Keratinocyte (primary cell): ENCODE data around the gene MAP3K2. TPM values are rescaled to one million over a fixed set of nuclear protein-coding genes. Genes with fewer than 3 reads are reported as not detected.

Experiments
- DNase-seq: peaks from one replicate; pipeline ENCODE4 v3.0.0-alpha.2; 2011; ENCODE audit warnings: low read depth, missing footprints, low spot score
- FAIRE-seq: peaks from 2 replicates; lab custom pipeline; 2011; peaks lifted over from hg19 to GRCh38; lab: Jason Lieb, UNC
- H2AFZ ChIP-seq: 2 replicates; pipeline ENCODE4 v1.6.0; 2012; ENCODE audit warnings: low read length, control low read depth, inconsistent platforms; ENCODE audit not compliant: control insufficient read depth
- H3K27ac ChIP-seq: 2 replicates; pipeline ENCODE4 v1.5.1; 2011; ENCODE audit warnings: low read length; ENCODE audit not compliant: control insufficient read depth, insufficient read depth
- H3K27me3 ChIP-seq: 3 replicates; pipeline ENCODE4 v1.6.0; 2011; ENCODE audit warnings: low read length; ENCODE audit not compliant: control insufficient read depth, insufficient read depth; ENCODE audit errors: extremely low read depth
- H3K36me3 ChIP-seq, 2 experiments: 2 replicates in 1 of 2; 3 replicates in 1 of 2; pipeline ENCODE4 v1.5.1; 2011; ENCODE audit warnings: low read length in 2 of 2, mild to moderate bottlenecking in 1 of 2; ENCODE audit not compliant: control insufficient read depth in 2 of 2, insufficient read depth in 2 of 2; ENCODE audit errors: extremely low read depth in 1 of 2
- H3K4me1 ChIP-seq: 3 replicates; pipeline ENCODE4 v1.5.1; 2011; ENCODE audit warnings: low read length; ENCODE audit not compliant: control insufficient read depth, insufficient read depth; ENCODE audit errors: extremely low read depth
- H3K4me2 ChIP-seq: 3 replicates; pipeline ENCODE4 v1.6.0; 2011; ENCODE audit warnings: low read depth, low read length; ENCODE audit not compliant: control insufficient read depth, insufficient read depth; ENCODE audit errors: extremely low read depth
- H3K4me3 ChIP-seq, 3 experiments: fragments of 200-600 bp in 1 of 3; sonication (generic) in 1 of 3; 2 replicates in 2 of 3; 3 replicates in 1 of 3; pipeline ENCODE4 v1.5.1; 2011 to 2016; ENCODE audit warnings: low read length in 3 of 3, mild to moderate bottlenecking in 3 of 3, control low read depth in 2 of 3, inconsistent platforms in 1 of 3, low read depth in 1 of 3, mixed read lengths in 1 of 3, mixed run types in 1 of 3, moderate library complexity in 1 of 3; ENCODE audit not compliant: control insufficient read depth in 2 of 3, insufficient read depth in 2 of 3; ENCODE audit errors: extremely low read depth in 1 of 3
- H3K79me2 ChIP-seq: 2 replicates; pipeline ENCODE4 v1.6.0; 2012; ENCODE audit warnings: low read length; ENCODE audit not compliant: control insufficient read depth, insufficient read depth
- H3K9ac ChIP-seq: 3 replicates; pipeline ENCODE4 v1.6.0; 2011; ENCODE audit warnings: low read length; ENCODE audit not compliant: control insufficient read depth, insufficient read depth; ENCODE audit errors: extremely low read depth
- H3K9me1 ChIP-seq: 3 replicates; pipeline ENCODE4 v1.6.0; 2011; ENCODE audit warnings: low read length; ENCODE audit not compliant: control insufficient read depth, insufficient read depth; ENCODE audit errors: extremely low read depth
- H3K9me3 ChIP-seq: 2 replicates; pipeline ENCODE4 v1.5.1; 2012; ENCODE audit warnings: low read depth, low read length; ENCODE audit not compliant: control insufficient read depth
- H4K20me1 ChIP-seq: 3 replicates; pipeline ENCODE4 v1.6.0; 2011; ENCODE audit warnings: low read length; ENCODE audit not compliant: control insufficient read depth, insufficient read depth; ENCODE audit errors: extremely low read depth
- EZH2 ChIP-seq: IDR thresholded peaks from one replicate; pipeline ENCODE4 v1.6.1; 2012; ENCODE audit warnings: inconsistent platforms, mild to moderate bottlenecking, low read length, moderate library complexity
- dilution Hi-C: fragments of 300-500 bp; cut with MboI; formaldehyde crosslinking; loops from one replicate; pipeline ENCODE4 v1.7.0; 2020; ENCODE audit warnings: low sequenced_read_pairs; ENCODE audit not compliant: extremely low pct_ligation_motif_present
- polyA plus RNA-seq, 5 experiments: library from polyadenylated mRNA; depleted of rRNA in 3 of 5; stranded (reverse) in 3 of 5; stranded (forward) in 1 of 5; unstranded in 1 of 5; fragments of >200 nt; gene quantifications; 1 replicate in 1 of 5; 2 replicates in 3 of 5; 3 replicates in 1 of 5; pipeline versions ENCODE4 v1.2.1 to v1.2.3, GENCODE V29; 2011 to 2012; ENCODE audit warnings: missing spikeins in 2 of 5, low read depth in 1 of 5, low replicate concordance in 1 of 5
- TF ChIP-seq, protein P1 (sequence below), 3 experiments: IDR thresholded peaks in 1 of 3; conservative IDR thresholded peaks in 1 of 3; optimal IDR thresholded peaks in 1 of 3; 2 replicates in 2 of 3; 3 replicates in 1 of 3; pipeline versions ENCODE3 to v1.5.1; 2011; ENCODE audit warnings: low read length in 3 of 3, mild to moderate bottlenecking in 3 of 3, moderate library complexity in 2 of 3, control low read depth in 1 of 3, inconsistent platforms in 1 of 3; ENCODE audit not compliant: insufficient read depth in 2 of 3; ENCODE audit errors: extremely low read depth in 1 of 3

Gene MAP3K2
- polyA plus RNA-seq, 1 donor (not counting 4 experiments of a cell fraction or from before 2014, with no cell fraction given): 11.9 TPM

DNA sequence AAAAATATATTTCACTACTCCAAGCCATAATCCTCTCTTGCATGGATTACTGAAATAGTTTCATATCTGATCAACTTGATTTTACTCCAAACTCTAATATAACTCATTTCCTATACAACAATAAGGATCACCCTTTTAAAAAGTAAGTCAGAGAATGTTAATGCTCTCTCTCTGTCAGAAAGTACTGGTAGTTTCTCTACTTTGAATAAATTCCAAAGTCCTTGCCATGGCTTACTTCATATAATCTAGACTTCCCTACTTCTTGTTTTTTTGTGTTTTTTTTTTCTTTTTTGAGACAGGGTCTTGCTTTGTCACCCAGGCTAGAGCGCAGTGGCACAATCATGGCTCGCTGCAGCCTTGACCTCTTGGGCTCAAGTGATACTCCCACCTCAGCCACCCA is 36.2 kb downstream of the MAP3K2 start:
- Histone ChIP-seq H4K20me1 (no peaks in the 10 kb centered on the region), H3K36me3 (no peaks in the 10 kb centered on the region), H3K27ac (no peak overlapping the region), H2AFZ (no peak overlapping the region), H3K4me3 (no peak overlapping the region), H3K27me3 (no peaks in the 10 kb centered on the region), H3K4me1 (no peaks in the 10 kb centered on the region), H3K9me1 (no peaks in the 10 kb centered on the region), H3K9ac (no peak overlapping the region), H3K4me2 (no peak overlapping the region), H3K79me2 (peaks cover 33% of the 10 kb centered on the region), H3K9me3 (no peaks in the 10 kb centered on the region)
- no peak for FAIRE-seq
- TF ChIP-seq, protein P1, sequence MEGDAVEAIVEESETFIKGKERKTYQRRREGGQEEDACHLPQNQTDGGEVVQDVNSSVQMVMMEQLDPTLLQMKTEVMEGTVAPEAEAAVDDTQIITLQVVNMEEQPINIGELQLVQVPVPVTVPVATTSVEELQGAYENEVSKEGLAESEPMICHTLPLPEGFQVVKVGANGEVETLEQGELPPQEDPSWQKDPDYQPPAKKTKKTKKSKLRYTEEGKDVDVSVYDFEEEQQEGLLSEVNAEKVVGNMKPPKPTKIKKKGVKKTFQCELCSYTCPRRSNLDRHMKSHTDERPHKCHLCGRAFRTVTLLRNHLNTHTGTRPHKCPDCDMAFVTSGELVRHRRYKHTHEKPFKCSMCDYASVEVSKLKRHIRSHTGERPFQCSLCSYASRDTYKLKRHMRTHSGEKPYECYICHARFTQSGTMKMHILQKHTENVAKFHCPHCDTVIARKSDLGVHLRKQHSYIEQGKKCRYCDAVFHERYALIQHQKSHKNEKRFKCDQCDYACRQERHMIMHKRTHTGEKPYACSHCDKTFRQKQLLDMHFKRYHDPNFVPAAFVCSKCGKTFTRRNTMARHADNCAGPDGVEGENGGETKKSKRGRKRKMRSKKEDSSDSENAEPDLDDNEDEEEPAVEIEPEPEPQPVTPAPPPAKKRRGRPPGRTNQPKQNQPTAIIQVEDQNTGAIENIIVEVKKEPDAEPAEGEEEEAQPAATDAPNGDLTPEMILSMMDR (optimal IDR thresholded peaks at IDR 0.05 in 1 of 3, IDR thresholded peaks at IDR 0.05 in 1 of 3, conservative IDR thresholded peaks at IDR 0.05 in 1 of 3; ENCODE audit: extremely low read depth in 1 of 3, insufficient read depth in 2 of 3, low read length in 3 of 3): no peak
- TF ChIP-seq EZH2: no peak
- dilution Hi-C loops: loop anchor here (25.0 kb wide), 1 partner anchor 111 kb away; no protein-coding TSS in a partner anchor
- DNase-seq: no peak

DNA sequence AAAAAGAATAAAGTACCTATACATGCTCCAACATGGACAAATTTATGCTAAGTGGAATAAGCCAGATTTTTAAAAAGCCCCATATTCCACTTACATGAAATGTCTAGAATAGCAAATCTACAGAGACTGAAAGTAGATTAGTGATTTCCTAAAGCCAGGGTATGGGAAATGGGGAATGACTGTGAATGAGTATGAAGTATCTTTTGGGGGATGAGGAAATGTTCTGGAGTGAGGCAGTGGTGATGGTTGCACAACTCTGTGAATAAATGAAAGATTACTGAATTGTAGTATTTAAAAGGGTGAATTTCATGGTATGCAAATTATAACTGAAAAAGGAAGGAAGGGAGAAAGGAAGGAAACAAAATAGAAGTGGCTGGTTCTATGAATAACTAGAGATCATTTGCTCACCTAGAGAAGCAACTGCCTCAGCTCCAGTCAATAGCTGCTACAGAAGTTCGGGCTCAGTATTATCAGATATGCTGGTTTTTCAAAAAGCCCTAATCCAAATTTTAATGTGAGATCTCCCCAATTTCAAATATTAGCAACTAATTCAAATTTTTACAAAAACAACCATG is 39.3 kb downstream of the MAP3K2 start:
- Histone ChIP-seq H3K79me2 (peaks cover 46% of the 10 kb centered on the region), H3K36me3 (no peaks in the 10 kb centered on the region)
- DNase-seq: no peak

More for the DNA sequence above, 39.3 kb downstream of the MAP3K2 start:
- H3K9ac ChIP-seq: no peak overlapping the region
- H3K9me1 ChIP-seq: no peaks in the 10 kb centered on the region
- no peaks in the 10 kb centered on the region for H3K9me3 ChIP-seq
- no peak overlapping the region for H3K27ac ChIP-seq
- FAIRE-seq: no peak
- H3K4me3 ChIP-seq: no peak overlapping the region
- H4K20me1 ChIP-seq: no peaks in the 10 kb centered on the region
- TF ChIP-seq, protein P1 (optimal IDR thresholded peaks at IDR 0.05 in 1 of 3, IDR thresholded peaks at IDR 0.05 in 1 of 3, conservative IDR thresholded peaks at IDR 0.05 in 1 of 3; ENCODE audit: extremely low read depth in 1 of 3, insufficient read depth in 2 of 3, low read length in 3 of 3): no peak
- no peak for TF ChIP-seq EZH2
- no peaks in the 10 kb centered on the region for H3K4me1 ChIP-seq
- no peak overlapping the region for H2AFZ ChIP-seq
- H3K27me3 ChIP-seq: no peaks in the 10 kb centered on the region
- no peak overlapping the region for H3K4me2 ChIP-seq
- dilution Hi-C loops: no loop called here
